Stomach (tissue), 4 donors: ENCODE data around the gene ZNF214.

ENCODE experiments used
- CTCF ChIP-seq, 7 experiments: fragments of 450-650 bp in 4 of 7; fragments of 200-600 bp in 3 of 7; sonication (generic) in 3 of 7; IDR thresholded peaks; one replicate each; pipeline ENCODE4 v1.5.1; 2016 to 2019; ENCODE audit warnings: antibody characterized with exemption in 7 of 7, control low read depth in 2 of 7, mild to moderate bottlenecking in 1 of 7
- EP300 ChIP-seq: sonication (generic); formaldehyde crosslinking; IDR thresholded peaks from one replicate; pipeline ENCODE4 v1.6.1; 2017; ENCODE audit warnings: antibody characterized with exemption

GRCh38 chr11:7032692-7033091 lies 12.5 kb upstream of the ZNF214 start:
- TF ChIP-seq CTCF (IDR thresholded peaks at IDR 0.05) (no peak), EP300 (no peak)
